ENCODE results near the gene MAPK4. TPM values are rescaled to one million over a fixed set of nuclear protein-coding genes. Genes with fewer than 3 reads are reported as not detected.

Gene MAPK4
- total RNA-seq, 4 donors from 2014 or later: 0.26 to 2.8 (median 0.77) TPM

DNA sequence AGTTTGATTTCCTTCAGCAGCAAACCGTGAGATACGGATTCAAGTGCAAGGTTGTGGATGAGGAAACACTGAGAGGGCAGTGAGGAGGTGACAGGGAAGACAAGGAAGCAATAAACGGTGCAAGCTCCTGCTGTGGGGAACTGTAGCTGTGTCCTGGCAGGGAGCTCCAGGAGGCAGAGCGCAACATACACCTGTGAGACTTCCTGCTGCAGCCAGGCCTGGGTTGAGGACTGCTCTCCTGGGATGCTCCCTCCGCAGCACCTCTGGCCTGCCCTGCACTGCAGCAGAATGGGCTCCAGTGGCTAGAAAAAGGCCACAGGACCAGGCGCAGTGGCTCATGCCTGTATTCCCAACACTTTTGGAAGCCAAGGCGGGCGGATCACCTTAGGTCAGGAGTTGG is 174.5 kb downstream of the MAPK4 start:
- intact Hi-C loops (cut with DNase I; ENCODE audit: low total_unique reads): no loop called here
- no peak overlapping the region for H3K27ac ChIP-seq
- H3K27me3 ChIP-seq: no peaks in the 10 kb centered on the region

DNA sequence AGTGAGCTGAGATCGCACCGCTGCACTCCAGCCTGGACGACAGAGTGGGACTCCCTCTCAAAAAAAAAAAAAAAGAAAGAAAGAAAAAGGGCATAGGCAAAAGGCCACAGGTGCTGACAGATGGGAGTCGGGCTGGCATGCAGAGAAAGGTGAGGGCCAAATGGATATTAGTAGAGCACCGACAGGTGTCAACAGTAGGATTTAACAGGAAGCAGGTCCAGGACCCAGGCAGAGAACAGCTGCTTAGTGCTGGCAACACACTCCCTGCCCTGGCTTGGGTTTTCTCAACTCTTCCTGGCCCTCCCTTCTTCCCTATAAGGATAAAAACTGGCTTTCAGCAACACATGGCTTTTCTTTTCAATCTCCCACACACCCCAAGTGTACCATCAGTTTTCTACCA is 175.0 kb downstream of the MAPK4 start:
- no peak for DNase-seq
- Histone ChIP-seq H3K4me1 (no peaks in the 10 kb centered on the region), H3K36me3 (no peaks in the 10 kb centered on the region), H3K27me3 (no peaks in the 10 kb centered on the region), H3K27ac (no peak overlapping the region), H3K9me3 (no peaks in the 10 kb centered on the region), H3K4me3 (no peak overlapping the region)
- TF ChIP-seq, protein P1, sequence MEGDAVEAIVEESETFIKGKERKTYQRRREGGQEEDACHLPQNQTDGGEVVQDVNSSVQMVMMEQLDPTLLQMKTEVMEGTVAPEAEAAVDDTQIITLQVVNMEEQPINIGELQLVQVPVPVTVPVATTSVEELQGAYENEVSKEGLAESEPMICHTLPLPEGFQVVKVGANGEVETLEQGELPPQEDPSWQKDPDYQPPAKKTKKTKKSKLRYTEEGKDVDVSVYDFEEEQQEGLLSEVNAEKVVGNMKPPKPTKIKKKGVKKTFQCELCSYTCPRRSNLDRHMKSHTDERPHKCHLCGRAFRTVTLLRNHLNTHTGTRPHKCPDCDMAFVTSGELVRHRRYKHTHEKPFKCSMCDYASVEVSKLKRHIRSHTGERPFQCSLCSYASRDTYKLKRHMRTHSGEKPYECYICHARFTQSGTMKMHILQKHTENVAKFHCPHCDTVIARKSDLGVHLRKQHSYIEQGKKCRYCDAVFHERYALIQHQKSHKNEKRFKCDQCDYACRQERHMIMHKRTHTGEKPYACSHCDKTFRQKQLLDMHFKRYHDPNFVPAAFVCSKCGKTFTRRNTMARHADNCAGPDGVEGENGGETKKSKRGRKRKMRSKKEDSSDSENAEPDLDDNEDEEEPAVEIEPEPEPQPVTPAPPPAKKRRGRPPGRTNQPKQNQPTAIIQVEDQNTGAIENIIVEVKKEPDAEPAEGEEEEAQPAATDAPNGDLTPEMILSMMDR (IDR thresholded peaks at IDR 0.05): no peak
- TF ChIP-seq POLR2A (IDR thresholded peaks at IDR 0.05): no peak
- intact Hi-C loops (cut with DNase I; ENCODE audit: low total_unique reads): no loop called here

More for the DNA sequence above, 174.5 kb downstream of the MAPK4 start:
- no peak for TF ChIP-seq POLR2A (IDR thresholded peaks at IDR 0.05)
- TF ChIP-seq, protein P1 (IDR thresholded peaks at IDR 0.05): no peak
- H3K4me3 ChIP-seq: no peak overlapping the region
- no peak for DNase-seq
- H3K9me3 ChIP-seq: no peaks in the 10 kb centered on the region
- H3K4me1 ChIP-seq: no peaks in the 10 kb centered on the region
- H3K36me3 ChIP-seq: no peaks in the 10 kb centered on the region

DNA sequence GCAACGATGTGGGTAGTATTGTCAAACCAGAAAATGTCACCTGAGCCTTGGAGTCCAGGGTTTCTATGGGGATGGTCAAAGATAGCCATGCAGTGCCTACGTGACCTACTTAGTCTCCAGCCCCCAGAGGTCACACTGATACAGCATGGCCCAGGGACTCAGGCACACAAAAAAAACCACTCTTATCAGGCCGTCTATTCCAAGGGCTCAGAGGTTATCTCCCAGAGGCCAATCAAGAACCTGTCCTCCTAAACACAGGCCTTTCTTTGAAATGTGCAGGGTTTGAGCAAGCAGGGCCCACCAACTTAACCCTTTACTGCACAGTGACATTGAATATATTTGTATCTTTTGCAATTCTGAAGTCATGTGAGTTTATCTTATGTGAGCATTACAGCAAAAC is 177.2 kb downstream of the MAPK4 start:
- Histone ChIP-seq H3K4me3 (no peak overlapping the region), H3K4me1 (no peaks in the 10 kb centered on the region), H3K36me3 (no peaks in the 10 kb centered on the region), H3K27ac (no peak overlapping the region), H3K9me3 (no peaks in the 10 kb centered on the region), H3K27me3 (no peaks in the 10 kb centered on the region)
- TF ChIP-seq POLR2A (IDR thresholded peaks at IDR 0.05): no peak
- TF ChIP-seq, protein P1 (IDR thresholded peaks at IDR 0.05): no peak
- intact Hi-C loops (cut with DNase I; ENCODE audit: low total_unique reads): no loop called here
- no peak for DNase-seq

DNA sequence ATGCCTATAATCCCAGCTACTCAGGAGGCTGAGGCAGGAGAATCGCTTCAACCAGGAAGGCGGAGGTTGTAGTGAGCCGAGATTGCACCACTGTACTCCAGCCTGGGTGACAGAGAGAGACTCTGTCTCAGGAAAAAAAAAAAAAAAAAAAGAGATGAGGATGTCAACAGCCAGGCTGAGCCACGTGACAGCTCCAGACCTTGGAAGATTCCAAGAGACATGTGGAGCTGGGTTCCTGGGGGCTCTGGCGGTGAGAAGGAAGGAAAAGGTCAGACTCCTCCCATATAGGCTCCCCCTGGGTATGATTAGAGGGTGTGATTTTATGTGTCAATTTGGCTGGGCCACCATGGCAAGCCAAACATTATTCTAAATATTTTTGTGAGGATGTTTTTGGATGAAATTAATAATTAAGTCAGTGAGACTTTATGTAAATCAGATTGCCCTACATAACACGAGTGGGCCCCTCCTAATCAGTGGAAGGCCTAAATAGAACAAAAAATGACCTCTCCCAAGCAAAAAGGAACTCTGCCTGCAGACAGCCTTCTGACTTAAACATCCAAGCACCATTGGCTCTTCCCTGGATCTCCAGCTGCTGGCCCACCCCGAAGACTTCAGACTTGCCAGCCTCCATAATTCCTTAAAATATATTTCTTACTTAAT is 178.3 kb downstream of the MAPK4 start:
- no peak overlapping the region for H3K27ac ChIP-seq
- H3K27me3 ChIP-seq: no peaks in the 10 kb centered on the region
- TF ChIP-seq, protein P1 (IDR thresholded peaks at IDR 0.05): no peak
- TF ChIP-seq POLR2A (IDR thresholded peaks at IDR 0.05): no peak
- no peaks in the 10 kb centered on the region for H3K9me3 ChIP-seq
- no peak for DNase-seq
- no peaks in the 10 kb centered on the region for H3K4me1 ChIP-seq
- no peak overlapping the region for H3K4me3 ChIP-seq
- intact Hi-C loops (cut with DNase I; ENCODE audit: low total_unique reads): no loop called here
- H3K36me3 ChIP-seq: no peaks in the 10 kb centered on the region

DNA sequence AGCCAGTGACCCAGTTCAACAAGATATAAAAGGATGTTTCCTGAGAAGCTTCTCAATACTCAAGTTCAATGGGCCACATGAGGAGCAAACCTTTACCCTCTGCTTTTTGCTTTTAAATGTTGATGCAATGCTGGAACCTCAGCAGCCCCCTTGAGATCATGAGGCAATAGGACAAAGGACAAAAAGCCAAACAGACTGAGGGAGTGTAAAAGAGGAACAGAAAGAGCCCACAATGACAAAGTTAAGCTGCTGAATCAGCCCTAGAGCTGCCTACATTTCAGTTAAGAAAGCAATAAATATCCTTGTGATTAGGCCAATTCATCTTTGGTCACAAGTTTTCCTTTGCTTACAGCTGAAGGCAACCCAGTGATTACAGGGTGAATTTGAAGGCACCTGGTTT is 183.1 kb downstream of the MAPK4 start:
- Histone ChIP-seq H3K27ac (no peak overlapping the region), H3K27me3 (no peaks in the 10 kb centered on the region), H3K9me3 (no peaks in the 10 kb centered on the region), H3K4me1 (no peaks in the 10 kb centered on the region), H3K36me3 (no peaks in the 10 kb centered on the region), H3K4me3 (no peak overlapping the region)
- intact Hi-C loops (cut with DNase I; ENCODE audit: low total_unique reads): no loop called here
- no peak for TF ChIP-seq POLR2A (IDR thresholded peaks at IDR 0.05)
- TF ChIP-seq, protein P1 (IDR thresholded peaks at IDR 0.05): no peak
- no peak for DNase-seq

Data from uterus (tissue), 4 donors.